SK-N-SH (cell line): ENCODE data around the gene MMS19.

Source experiments
- ELF1 ChIP-seq: IDR thresholded peaks from 2 replicates; pipeline ENCODE4 v1.4.0; 2012
- FOXM1 ChIP-seq: IDR thresholded peaks from 2 replicates; pipeline ENCODE4 v1.4.0; 2012; ENCODE audit warnings: low read depth, mild to moderate bottlenecking
- MXI1 ChIP-seq: IDR thresholded peaks from 2 replicates; pipeline ENCODE4 v1.6.1; 2012; ENCODE audit warnings: mild to moderate bottlenecking, low read depth, low read length, improper control_type of control experiment
- POLR2AphosphoS5 ChIP-seq: IDR thresholded peaks from 2 replicates; pipeline ENCODE4 v1.6.1; 2012; ENCODE audit warnings: low read depth, low read length
- REST ChIP-seq: IDR thresholded peaks from 2 replicates; pipeline ENCODE4 v1.6.1; 2012; ENCODE audit warnings: mild to moderate bottlenecking, low read depth, low read length, moderate library complexity
- RFX5 ChIP-seq: IDR thresholded peaks from 2 replicates; pipeline ENCODE4 v1.6.1; 2012; ENCODE audit warnings: mild to moderate bottlenecking, improper control_type of control experiment, low read length
- RXRA ChIP-seq: IDR thresholded peaks from 2 replicates; pipeline ENCODE4 v1.4.0; 2012; ENCODE audit warnings: low read depth, mild to moderate bottlenecking, borderline replicate concordance
- SMC3 ChIP-seq: IDR thresholded peaks from 2 replicates; pipeline ENCODE4 v1.6.1; 2012; ENCODE audit warnings: low read depth, low read length, improper control_type of control experiment
- TAF1 ChIP-seq: IDR thresholded peaks from 2 replicates; pipeline ENCODE4 v1.6.1; 2012; ENCODE audit warnings: low read depth, mild to moderate bottlenecking, low read length, moderate library complexity, borderline replicate concordance
- TEAD4 ChIP-seq: IDR thresholded peaks from 2 replicates; pipeline ENCODE4 v1.4.0; 2012; ENCODE audit warnings: mild to moderate bottlenecking, borderline replicate concordance; ENCODE audit not compliant: insufficient read depth
- USF2 ChIP-seq: fragments of 150-350 bp; IDR thresholded peaks from 2 replicates; pipeline ENCODE4 v1.6.1; 2017; ENCODE audit warnings: antibody characterized with exemption, low read length, low read depth, borderline replicate concordance
- YY1 ChIP-seq: IDR thresholded peaks from 2 replicates; pipeline ENCODE4 v1.4.0; 2012; ENCODE audit warnings: low read depth, mild to moderate bottlenecking
- TF ChIP-seq, protein P1 (sequence below): fragments of 200-600 bp; sonication (generic); IDR thresholded peaks from 2 replicates; pipeline ENCODE4 v1.6.1; 2017; ENCODE audit warnings: antibody characterized with exemption, mild to moderate bottlenecking, moderate library complexity
- TF ChIP-seq, protein P2 (sequence below): IDR thresholded peaks from 2 replicates; pipeline ENCODE4 v1.4.0; 2012; ENCODE audit warnings: low read depth

DNA sequence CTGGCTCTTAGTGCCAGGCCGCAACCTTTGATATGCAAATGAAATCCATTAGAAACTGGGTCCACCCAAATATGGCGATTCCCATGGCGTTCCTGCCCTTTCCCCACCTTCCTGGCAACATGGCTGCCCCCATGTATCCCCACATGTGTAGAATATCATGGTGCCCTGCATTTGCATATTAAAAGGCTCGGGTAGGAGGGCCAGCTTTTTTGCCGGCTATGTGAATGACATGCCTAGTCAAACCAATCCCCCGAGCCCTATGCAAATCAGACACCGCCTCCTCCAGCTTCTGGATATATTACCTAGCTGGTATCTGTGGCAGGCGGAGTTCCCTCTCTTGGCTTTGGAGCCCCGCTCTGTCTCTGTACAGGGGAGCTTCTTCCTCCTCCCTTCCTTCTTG lies 18.3 kb downstream of the MMS19 start:
- TF ChIP-seq RFX5 = no peak
- TF ChIP-seq, protein P1, sequence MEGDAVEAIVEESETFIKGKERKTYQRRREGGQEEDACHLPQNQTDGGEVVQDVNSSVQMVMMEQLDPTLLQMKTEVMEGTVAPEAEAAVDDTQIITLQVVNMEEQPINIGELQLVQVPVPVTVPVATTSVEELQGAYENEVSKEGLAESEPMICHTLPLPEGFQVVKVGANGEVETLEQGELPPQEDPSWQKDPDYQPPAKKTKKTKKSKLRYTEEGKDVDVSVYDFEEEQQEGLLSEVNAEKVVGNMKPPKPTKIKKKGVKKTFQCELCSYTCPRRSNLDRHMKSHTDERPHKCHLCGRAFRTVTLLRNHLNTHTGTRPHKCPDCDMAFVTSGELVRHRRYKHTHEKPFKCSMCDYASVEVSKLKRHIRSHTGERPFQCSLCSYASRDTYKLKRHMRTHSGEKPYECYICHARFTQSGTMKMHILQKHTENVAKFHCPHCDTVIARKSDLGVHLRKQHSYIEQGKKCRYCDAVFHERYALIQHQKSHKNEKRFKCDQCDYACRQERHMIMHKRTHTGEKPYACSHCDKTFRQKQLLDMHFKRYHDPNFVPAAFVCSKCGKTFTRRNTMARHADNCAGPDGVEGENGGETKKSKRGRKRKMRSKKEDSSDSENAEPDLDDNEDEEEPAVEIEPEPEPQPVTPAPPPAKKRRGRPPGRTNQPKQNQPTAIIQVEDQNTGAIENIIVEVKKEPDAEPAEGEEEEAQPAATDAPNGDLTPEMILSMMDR = no peak
- no peak for TF ChIP-seq ELF1
- TF ChIP-seq TEAD4 = no peak
- TF ChIP-seq YY1 = no peak
- no peak for TF ChIP-seq SMC3
- TF ChIP-seq, protein P2, sequence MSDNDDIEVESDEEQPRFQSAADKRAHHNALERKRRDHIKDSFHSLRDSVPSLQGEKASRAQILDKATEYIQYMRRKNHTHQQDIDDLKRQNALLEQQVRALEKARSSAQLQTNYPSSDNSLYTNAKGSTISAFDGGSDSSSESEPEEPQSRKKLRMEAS = no peak
- TF ChIP-seq POLR2AphosphoS5 = no peak
- TF ChIP-seq USF2 = no peak
- no peak for TF ChIP-seq FOXM1
- no peak for TF ChIP-seq REST
- no peak for TF ChIP-seq TAF1
- TF ChIP-seq MXI1 = no peak
- no peak for TF ChIP-seq RXRA
